NOMO-1 treated with DMSO at 0.1 percent for 48 hours (cell line): Measurements from ENCODE around the gene LMF1.
"Not testable (repeated sequence)": the region's sequence is repeated elsewhere in the genome, so short reads cannot be mapped to it uniquely, and the experiment has no call there.

ENCODE experiments used
- DNase-seq: peaks from one replicate; lab custom pipeline; 2025; ENCODE audit not compliant: unreplicated experiment; lab: John Stamatoyannopoulos, UW

The LMF1 gene

GRCh38 chr16:897701-898100 lies 73.1 kb downstream of the LMF1 start:
- no peak for DNase-seq

GRCh38 chr16:897200-897543 lies 73.6 kb downstream of the LMF1 start:
- DNase-seq: no peak

- DNase-seq: no peak
These were observed 74.3 kb downstream of the LMF1 start for GRCh38 chr16:896261-897199.

GRCh38 chr16:895371-895770 lies 75.4 kb downstream of the LMF1 start:
- DNase-seq: no peak

GRCh38 chr16:894841-895240 lies 75.9 kb downstream of the LMF1 start:
- no peak for DNase-seq

GRCh38 chr16:894136-894535 lies 76.6 kb downstream of the LMF1 start:
- DNase-seq: no peak

- no peak for DNase-seq
These were observed 77.4 kb downstream of the LMF1 start for GRCh38 chr16:893360-893759.

- DNase-seq: no peak
These were observed 78.1 kb downstream of the LMF1 start for GRCh38 chr16:892536-893255.

GRCh38 chr16:892006-892405 lies 78.8 kb downstream of the LMF1 start:
- DNase-seq: no peak

GRCh38 chr16:891353-891740 lies 79.4 kb downstream of the LMF1 start:
- no peak for DNase-seq

GRCh38 chr16:890716-891352 lies 80.0 kb downstream of the LMF1 start:
- no peak for DNase-seq

GRCh38 chr16:890217-890616 lies 80.6 kb downstream of the LMF1 start:
- DNase-seq: no peak

GRCh38 chr16:889586-889985 lies 81.2 kb downstream of the LMF1 start:
- DNase-seq: no peak

- DNase-seq: no peak
These were observed 81.7 kb downstream of the LMF1 start for GRCh38 chr16:888901-889570.

- DNase-seq: not testable (repeated sequence)
These were observed 82.3 kb downstream of the LMF1 start for GRCh38 chr16:888456-888855.

GRCh38 chr16:887846-888245 lies 82.9 kb downstream of the LMF1 start:
- no peak for DNase-seq

GRCh38 chr16:886802-887731 lies 83.7 kb downstream of the LMF1 start:
- no peak for DNase-seq

GRCh38 chr16:886084-886543 lies 84.7 kb downstream of the LMF1 start:
- no peak for DNase-seq

- DNase-seq: no peak
These were observed 85.4 kb downstream of the LMF1 start for GRCh38 chr16:885391-885790.

- no peak for DNase-seq
These were observed 86.6 kb downstream of the LMF1 start for GRCh38 chr16:884232-884631.
